HG02678 (cell line): Measurements from ENCODE around the gene NBAS.
"Not testable (repeated sequence)": the region's sequence is repeated elsewhere in the genome, so short reads cannot be mapped to it uniquely, and the experiment has no call there.

Source experiments
- ATAC-seq: cut with Tn5 transposase; IDR thresholded peaks from one replicate; pipeline ENCODE4 v1.9.1; 2021; ENCODE audit warnings: mild to moderate bottlenecking, moderate library complexity; ENCODE audit not compliant: unreplicated experiment

The NBAS gene

DNA sequence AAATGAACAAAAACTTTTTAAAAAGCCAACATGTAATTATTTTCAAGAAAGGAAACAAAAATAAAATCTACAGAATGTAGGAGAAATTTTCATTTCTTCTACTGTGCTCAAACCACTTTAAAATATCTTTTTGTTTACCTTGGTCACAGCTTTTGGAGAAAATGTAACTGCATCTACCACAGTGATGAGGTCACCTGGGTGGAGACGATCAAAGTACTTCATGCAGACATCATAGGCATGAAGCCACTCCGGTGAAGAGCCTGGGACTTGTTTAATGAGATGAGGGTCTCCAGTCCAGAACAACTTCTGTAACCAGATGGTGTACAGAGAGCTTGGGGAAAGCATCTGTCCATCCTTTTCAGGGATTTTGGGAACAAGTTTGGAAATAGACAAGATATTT, 285.8 kb downstream of the NBAS start:
- ATAC-seq: no peak

DNA sequence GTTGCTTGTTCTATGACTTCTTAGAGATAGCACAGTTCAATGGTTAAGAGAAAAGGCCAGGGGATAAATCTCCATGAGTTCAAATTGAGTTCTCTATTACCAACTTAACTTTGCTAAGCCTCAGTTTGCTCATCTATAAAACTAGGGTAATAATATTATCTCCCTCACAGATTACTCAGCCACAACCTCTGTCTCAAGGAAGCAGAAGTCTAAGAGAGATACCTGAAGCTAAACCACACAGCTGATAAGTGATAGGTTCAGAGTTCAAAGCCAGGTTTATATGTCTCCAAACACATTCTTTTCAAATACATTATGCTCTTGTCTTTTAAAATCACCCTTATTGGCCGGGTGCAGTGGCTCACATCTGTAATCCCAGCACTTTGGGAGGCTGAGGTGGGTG, 287.7 kb downstream of the NBAS start:
- no peak for ATAC-seq

DNA sequence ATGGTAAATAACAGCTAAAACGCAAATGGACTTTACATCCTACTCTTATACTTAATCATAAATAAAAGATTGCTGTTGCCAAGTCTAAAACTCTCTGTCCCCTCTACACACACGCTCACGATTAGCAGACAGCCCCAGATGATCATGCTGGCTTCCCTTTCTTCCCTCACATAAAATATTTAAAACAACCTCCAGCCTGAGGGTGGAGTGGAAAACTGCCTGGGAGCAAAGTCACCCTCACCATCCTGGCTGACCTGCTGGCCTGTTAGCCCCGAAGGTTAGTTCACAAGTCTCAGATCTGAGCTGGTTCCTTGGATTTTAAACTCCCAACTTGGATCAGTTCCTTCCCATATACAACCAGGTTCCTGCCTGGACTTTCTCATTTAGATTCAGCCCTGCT, 288.2 kb downstream of the NBAS start:
- ATAC-seq: no peak

DNA sequence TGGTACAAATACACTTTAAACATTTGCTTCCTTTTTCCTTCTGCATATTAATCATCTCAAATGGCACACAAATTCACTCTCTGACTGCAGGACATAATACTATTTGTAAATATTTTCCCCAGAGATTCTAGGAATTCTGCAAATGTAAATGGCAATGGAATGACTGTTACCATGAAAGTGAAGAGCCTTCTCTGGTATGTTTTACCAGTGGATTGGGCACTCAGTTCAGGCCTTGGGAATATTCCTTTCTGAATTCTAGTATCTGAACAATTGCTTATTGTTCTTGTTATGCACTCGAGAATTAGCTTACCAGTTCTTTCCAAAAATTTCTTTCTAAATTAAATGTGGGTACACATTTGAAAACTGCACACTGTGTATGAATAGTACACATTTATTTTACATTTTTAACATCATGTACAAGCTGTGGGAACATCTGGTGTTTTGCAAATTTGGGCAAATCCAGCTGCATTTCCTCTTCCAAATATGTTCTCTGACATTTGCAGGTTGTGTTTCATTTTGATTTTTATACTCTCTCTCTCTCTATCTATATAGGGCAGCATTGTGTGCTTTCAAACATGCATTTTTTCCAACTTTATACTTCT, 289.1 kb downstream of the NBAS start:
- no peak for ATAC-seq

DNA sequence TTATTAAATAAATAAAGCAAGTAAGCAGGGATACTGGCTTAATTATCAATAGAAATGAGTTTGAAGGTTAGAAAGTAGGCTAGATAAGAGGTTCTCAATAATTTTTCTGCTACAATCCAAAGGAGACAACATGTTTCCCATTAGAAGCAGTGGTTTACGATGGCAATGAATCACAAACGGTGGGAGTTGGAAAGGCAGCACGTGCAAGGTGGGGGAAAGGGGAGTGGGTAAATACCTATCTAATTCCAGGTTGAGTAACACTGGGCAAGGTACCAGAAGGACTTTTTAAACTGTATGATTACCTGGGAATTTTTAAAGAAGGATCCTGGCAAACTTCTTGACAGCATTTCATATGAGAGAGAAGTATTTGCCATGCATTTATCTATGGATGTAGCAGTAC, 289.9 kb downstream of the NBAS start:
- no peak for ATAC-seq

DNA sequence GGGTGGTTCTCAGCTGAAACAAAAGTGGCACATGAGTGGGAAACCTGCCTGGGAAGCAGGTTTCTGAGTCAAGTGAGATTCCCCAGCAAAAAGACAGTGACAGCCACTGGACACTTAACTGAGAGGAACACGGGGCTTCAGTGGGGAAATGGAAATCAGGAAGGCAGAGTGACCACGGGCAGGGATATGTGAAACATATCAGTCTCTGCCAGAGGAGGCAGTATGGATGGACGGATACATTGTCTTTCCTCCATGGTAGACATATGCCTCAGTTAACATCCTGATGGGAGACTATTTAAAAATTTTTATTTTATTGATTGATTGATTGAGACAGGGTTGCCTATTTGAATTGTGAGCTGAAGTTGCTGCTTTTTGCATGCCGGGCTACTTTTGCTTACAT, 292.1 kb downstream of the NBAS start:
- no peak for ATAC-seq

DNA sequence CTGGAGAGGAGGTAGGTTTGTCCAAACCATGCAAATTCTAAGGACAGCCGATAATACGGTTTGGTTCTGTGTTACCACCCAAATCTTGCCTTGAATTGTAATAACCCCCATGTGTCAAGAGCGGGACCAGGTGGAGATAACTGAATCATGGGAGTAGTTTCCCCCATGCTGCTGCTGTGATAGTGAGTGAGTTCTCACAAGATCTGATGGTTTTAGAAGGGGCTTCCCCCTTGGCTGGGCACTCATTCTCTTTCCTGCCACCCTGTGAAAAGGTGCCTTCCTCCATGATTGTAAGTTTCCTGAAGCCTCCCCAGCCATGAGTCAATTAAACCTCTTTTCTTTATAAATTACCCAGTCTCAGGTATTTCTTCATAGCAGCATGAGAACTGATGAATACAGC, 295.2 kb downstream of the NBAS start:
- no peak for ATAC-seq

DNA sequence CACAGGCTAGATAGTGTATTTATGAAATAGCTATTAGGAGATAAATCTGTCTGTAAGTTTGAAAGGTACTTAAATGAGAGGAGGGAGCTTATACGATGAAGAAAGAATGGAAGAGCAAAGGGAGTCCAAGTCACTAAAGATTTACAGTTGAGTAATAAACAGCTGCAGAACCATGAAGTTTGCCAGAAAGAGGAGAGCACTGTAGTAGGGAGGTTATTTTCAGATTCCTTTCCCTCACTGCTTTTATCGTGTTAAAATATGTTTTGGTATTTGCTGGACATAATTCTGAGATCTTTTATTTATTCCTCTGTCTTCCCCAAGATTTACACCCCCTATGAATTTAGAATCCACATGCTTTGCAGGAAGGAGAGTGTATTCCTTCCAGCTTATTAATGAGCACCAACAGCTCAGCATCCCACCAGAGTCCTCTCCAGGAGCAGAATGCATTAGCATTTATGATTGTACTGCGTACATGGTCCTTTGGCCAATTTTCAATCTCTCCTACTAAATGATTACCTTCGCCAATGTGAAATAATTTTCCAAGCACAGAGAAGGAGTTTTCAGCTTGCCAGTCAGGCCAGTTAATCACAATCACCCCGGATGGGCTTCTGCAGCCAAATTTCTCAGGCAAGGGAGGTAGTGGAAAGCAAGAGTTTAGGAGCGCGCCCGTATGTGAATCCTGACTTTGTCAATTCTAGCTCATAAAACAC, 297.0 kb downstream of the NBAS start:
- no peak for ATAC-seq

DNA sequence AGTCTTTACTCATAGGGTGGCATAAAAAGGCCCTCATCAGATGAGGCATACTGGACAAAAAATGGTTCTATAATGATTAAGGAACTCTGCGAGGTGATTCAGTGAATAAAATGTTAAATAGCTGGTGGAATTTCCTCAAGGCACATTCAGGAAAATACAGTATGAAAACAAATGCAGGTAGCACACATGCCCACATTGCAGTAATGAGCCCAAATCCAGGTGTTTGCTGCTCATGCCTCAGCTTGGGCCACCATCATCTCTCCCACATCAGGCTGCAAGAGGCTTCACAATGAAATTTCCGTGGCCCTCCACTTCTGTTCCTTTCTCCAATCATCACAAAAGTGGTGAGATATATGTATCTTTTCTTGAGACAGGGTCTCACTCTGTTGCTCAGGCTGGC, 298.3 kb downstream of the NBAS start:
- ATAC-seq: no peak

DNA sequence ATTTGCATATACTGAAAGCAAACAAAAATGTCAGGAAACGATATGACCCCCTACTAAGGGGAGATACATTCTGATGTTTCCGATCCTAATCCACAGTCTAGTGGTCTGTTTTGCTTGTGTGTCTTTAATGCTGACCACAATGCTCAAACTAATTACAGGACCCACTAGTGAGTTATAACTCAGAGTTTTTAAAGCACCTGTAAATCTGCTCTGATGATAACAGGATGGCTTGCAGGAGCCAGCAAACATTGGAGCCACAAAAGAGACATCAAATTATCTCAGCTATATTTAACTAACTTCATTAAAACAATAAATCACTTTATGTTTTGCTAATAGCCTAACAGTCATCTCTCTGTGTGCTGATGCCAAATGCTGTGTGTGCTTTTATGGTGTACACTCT, 300.3 kb downstream of the NBAS start:
- ATAC-seq: no peak

DNA sequence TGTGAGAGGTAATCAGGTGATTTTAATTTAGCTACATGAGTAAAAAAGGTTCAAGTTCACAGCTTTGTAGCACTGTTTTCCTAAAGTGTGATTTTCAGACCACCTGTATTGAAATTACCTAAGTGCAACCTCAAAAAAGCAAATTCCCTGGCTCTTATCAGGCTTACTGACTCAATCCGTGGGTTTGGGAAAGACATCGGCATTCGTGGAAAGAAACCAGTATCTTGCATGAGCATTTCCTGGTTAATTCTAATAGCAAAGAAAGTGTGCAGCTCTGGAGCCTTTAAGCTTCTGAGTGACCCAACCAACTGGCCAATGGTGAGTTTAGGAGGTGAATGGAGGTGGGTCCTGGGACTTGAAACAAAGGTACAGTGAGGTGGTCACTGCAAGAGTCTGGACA, 300.9 kb downstream of the NBAS start:
- no peak for ATAC-seq

DNA sequence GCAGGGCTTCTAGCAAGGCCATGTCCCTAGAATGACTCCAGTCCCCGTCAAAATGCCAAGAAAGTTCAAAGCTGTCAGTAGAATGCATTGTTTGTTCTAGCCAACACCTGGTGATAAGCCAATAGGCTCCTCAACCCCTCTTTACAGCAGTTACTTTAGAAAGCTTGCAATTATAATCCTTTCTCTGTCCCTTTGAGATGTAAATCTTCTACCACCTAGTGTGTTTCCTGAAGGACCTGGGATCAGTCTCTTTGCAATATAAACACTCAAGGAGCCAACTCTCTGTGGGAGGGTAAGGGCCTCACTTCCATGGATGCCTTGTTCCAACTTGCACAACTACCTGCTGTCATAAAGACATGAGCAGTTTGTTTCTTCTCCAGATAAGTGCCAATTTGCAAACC, 301.8 kb downstream of the NBAS start:
- no peak for ATAC-seq

DNA sequence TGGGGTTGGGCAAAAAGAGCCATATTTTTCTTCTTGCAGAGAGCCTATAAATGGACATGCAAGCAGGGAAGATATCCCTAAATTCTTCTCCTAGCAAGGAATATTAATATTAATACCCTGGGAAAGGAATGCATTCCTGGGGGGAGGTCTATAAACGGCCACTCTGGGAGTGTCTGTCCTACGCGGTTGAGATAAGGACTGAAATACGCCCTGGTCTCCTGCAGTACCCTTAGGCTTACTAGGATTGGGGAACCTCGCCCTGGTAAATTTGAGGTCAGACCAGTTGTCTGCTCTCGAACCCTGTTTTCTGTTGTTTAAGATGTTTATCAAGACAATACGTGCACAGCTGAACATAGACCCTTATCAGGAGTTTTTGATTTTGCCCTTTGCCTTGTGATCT, 302.7 kb downstream of the NBAS start:
- ATAC-seq: not testable (repeated sequence)

DNA sequence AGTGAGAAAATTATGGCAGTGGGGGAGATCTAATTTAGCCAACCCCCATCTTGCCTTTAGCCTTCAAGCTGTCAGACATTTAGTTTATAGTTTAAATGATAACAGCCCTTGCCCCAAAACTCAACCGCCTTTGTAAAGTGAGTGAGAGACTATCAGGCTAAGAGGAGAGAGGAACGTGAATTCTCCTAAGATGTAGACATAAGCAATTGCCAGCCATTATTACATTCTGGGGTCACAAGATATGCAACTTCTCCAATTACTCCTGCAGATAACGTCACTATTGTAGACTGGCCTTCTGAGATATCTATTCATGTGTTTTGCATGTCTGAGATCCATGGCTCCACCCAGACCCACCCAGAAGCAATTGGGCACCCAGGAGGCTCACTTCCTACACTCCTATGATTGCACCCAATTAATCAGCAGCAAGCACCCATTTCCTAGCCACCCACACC, 307.3 kb downstream of the NBAS start:
- no peak for ATAC-seq

DNA sequence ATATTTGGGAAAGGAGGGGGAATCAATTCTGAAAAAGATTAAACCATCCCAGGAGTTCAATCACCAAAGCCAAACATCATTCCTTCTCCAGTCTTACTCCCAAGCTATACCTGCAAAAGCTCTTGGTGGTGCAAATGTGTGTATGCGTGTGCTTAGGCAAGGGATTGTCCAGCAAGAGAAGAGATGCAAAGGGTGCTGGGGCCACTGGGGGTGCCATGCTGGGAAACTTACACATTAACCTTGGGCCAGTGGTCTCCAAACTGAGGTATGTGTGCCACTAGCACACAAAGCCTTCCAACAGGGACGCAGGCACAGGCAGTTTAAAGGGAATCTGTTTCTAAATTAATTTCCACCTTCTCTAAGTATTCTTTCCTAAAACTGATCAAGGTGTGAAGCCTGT, 307.9 kb downstream of the NBAS start:
- no peak for ATAC-seq

DNA sequence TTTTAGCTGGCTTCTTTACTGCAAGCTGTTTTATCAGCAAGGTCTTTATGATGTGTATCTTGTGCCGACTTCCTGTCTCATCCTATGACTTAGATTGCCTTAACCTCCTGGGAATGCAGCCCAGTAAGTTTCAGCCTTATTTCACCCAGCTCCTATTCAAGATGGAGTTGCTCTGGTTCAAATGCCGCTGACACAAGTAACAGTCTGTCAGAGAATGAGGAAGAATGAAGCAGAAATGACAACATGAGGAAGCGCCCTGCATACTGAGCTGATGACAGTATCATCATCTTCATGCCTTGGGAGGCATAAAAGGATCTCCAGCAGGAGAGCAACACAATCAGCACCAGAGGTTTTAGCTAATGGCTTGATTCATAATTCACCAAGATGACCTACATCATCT, 309.4 kb downstream of the NBAS start:
- ATAC-seq: no peak

DNA sequence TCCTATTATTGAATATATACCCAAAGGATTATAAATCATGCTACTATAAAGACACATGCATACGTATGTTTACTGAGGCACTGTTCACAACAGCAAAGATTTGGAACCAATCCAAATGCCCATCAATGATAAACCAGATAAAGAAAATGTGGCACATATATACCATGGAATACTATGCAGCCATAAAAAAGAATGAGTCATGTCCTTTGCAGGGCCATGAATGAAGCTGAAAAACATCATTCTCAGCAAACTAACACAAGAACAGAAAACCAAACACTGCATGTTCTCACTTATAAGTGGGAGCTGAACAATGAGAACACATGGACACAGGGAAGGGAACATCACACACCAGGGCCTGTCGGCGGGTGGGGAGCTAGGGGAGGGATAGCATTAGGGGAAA, 310.2 kb downstream of the NBAS start:
- not testable (repeated sequence) for ATAC-seq

DNA sequence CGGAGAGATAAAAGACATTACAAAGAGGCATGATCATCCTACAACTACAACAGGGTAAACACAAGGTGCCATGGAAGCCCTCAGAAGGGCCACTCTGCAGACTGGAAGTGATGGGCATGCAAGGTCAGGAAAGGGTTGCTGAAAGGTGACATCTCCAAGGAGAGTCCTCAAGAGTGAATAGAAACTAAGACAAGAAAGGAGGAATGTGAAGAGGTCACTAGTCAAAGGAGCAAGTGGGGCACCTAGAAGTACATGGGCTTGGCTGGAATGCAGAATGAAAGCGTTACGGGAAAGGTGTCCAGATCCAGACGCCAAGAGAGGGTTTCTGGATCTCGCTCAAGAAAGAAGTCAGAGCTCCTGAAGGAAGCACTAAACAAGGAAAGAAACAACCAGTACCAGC, 314.3 kb downstream of the NBAS start:
- ATAC-seq: no peak

DNA sequence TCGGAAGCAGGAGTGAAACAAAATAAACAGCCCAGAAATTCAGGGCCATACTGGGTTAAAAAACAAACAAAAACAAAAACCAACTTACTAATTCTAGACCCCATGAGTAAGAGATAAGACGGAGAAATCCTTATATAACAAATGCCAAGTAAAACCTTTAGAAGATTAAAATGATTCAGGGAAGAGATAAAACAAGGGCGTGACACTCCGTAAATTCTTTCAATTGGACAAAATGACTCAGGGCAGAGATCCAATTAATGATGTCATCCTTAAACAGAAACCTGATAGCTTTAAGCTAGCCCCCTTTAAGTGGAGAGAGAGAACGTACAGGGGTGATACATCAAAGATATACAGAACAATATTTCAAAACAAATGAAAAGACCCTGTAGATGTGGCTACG, 317.4 kb downstream of the NBAS start:
- no peak for ATAC-seq

DNA sequence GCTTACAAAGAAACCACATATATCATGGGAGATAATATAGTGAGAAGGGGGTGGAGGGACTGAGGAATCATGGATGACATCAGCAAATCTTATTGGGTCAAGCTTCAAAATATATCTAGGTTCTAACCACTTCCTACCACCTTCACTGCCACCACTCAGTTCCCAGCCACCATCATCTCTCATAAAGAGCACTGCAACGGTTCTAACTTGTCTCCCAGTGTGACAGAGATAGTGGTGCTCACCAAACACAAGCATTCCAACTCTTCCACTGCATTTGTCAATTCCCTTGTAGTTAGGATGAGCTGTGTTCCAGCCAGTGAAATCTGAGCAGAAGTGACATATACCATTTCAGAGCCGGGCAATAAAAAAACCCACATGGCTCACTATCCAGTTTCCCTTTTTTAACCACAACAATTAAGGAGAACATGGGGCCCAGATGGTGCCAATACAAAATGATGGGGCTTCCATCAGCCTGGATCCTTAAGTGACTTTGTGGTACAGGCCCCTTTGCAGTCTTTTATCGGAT, 318.1 kb downstream of the NBAS start:
- ATAC-seq: no peak

DNA sequence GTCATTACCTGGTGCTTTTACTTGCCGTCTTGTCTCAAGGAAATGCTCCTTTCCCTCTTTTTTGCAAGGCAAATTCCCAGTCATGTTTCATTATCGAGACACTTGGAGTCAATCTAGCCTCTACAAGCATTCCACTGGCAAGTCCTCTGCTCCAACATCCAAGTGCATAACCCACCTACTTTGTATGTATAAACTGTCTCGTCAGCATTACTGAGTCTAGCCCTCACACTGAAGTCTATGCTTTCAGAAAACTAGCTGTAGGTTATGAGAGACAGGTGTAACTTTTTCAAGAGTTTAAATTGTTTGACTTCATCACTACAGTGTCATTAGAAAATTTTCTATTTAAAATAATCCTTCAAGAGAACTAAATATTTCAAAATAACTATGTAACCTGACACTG, 319.2 kb downstream of the NBAS start:
- ATAC-seq: no peak

DNA sequence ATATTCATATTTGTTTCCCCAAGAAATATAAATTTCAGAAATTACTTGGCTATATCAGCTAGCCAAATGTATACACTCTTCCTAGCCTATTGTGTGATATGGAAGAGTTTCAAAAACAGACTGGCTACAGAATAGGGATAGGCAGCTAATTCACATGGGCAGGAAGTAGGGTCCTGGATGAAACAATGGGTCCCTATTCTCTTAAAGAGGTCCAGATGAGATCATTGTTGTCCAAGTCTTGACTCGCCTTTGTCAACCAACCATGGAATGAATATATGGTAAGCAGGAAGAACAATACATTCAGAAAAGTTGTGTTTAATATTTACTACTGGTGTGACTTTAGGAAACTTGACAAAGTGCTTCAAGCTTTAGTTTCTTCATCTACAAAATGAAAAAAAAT, 319.9 kb downstream of the NBAS start:
- no peak for ATAC-seq

DNA sequence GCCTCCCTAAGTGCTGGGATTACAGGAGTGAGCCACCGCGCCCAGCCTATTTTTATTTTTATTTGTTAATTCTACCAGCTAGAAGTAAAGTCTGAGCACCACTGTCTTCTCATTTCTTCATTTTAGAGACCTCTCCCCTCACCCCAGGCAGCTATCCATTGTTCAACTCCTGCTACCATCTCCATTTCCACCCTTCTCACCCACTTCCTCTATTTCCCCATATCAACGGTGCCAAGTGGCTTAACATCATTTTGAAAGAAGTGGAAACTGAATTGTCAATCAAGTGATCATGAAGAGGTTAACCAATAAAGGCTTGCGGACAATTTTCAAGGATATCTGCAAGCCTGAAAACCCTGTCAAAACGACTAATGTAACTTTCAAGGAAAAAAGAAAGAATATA, 323.1 kb downstream of the NBAS start:
- ATAC-seq: no peak
